ENCODE data around the gene NKAIN4.
"Not testable (repeated sequence)": the region's sequence is repeated elsewhere in the genome, so short reads cannot be mapped to it uniquely, and the experiment has no call there.

Gene NKAIN4

GRCh38 chr20:63254606-63255384, 532 bp upstream of the NKAIN4 start:
- DNase-seq, result no peak

GRCh38 chr20:63253438-63254231, 628 bp downstream of the NKAIN4 start:
- DNase-seq, result no peak

GRCh38 chr20:63253065-63253437, 1.2 kb downstream of the NKAIN4 start:
- DNase-seq, result no peak

GRCh38 chr20:63252284-63252711, 2.0 kb downstream of the NKAIN4 start:
- no peak for DNase-seq

GRCh38 chr20:63251350-63251749, 2.9 kb downstream of the NKAIN4 start:
- DNase-seq, result not testable (repeated sequence)

- DNase-seq, result no peak
Observed at GRCh38 chr20:63249891-63250290, 4.4 kb downstream of the NKAIN4 start.

- no peak for DNase-seq
Observed at GRCh38 chr20:63248835-63249591, 5.2 kb downstream of the NKAIN4 start.

GRCh38 chr20:63247671-63248228, 6.5 kb downstream of the NKAIN4 start:
- no peak for DNase-seq

GRCh38 chr20:63246490-63247288, 7.6 kb downstream of the NKAIN4 start:
- no peak for DNase-seq

- DNase-seq, result no peak
Observed at GRCh38 chr20:63244468-63244867, 9.8 kb downstream of the NKAIN4 start.

GRCh38 chr20:63243604-63244247, 10.5 kb downstream of the NKAIN4 start:
- no peak for DNase-seq

- DNase-seq, result no peak
Observed at GRCh38 chr20:63242736-63243135, 11.5 kb downstream of the NKAIN4 start.

GRCh38 chr20:63241272-63241671, 13.0 kb downstream of the NKAIN4 start:
- no peak for DNase-seq

GRCh38 chr20:63240004-63240403, 14.3 kb downstream of the NKAIN4 start:
- DNase-seq, result no peak

- DNase-seq, result no peak
Observed at GRCh38 chr20:63239431-63239830, 14.8 kb downstream of the NKAIN4 start.

GRCh38 chr20:63238514-63239125, 15.6 kb downstream of the NKAIN4 start:
- no peak for DNase-seq

- no peak for DNase-seq
Observed at GRCh38 chr20:63238031-63238430, 16.2 kb downstream of the NKAIN4 start.

- no peak for DNase-seq
Observed at GRCh38 chr20:63236116-63236837, 18.0 kb downstream of the NKAIN4 start.

GRCh38 chr20:63235399-63235983, 18.8 kb downstream of the NKAIN4 start, which contains the start of gene BIRC7:
BIRC7 (plus strand) TSS chr20:63235905; CDS start chr20:63236097, 192 bp downstream.
- DNase-seq, result no peak

All from MV-4-11 (cell line).